Caki2 (cell line): ENCODE results near the gene RMND5B. TPM values are rescaled to one million over a fixed set of nuclear protein-coding genes. Genes with fewer than 3 reads are reported as not detected.
"Not testable (repeated sequence)": the region's sequence is repeated elsewhere in the genome, so short reads cannot be mapped to it uniquely, and the experiment has no call there.

Experiments used
- DNase-seq: peaks from one replicate; pipeline ENCODE4 v3.0.0-alpha.2; 2015; ENCODE audit warnings: low read depth
- in situ Hi-C: cut with HindIII; loops from 2 replicates; pipeline ENCODE4 v1.10.0; 2016; ENCODE audit warnings: low sequenced_read_pairs, low pct_unique_long_range_greater_than_20kb, mixed read lengths
- total RNA-seq: library from RNA; depleted of rRNA; stranded (reverse); fragments of >200 nt; shearing (Covaris generic); gene quantifications from 2 replicates; pipeline ENCODE4 v1.2.3, GENCODE V29; 2014; ENCODE audit warnings: low replicate concordance; rRNA removed

RMND5B gene
- total RNA-seq, 1 experiment from 2014 or later: 63.2 TPM

DNA sequence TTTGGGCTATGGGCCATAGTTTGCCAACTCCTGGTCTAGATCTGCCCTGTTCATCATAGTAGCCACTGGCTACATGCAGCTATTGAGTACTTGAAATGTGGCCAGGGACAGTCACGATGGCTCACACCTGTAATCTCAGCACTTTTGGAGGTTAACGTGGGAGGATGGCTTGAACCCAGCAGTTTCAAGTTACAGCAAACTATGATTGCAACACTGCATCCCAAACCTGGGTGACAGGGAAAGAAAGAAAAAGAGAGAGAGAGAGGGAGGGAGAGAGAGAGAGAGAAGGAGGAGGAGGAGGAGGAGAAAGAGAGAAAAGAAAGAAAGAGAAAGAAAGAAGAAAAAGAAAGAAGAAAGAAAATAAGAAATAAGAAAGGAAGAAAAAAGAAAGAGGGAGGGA is 61.4 kb downstream of the RMND5B start:
- DNase-seq: no peak

GRCh38 chr5:178192787-178193186 is 62.0 kb downstream of the RMND5B start:
- DNase-seq: no peak
- in situ Hi-C loops: no loop called here

More for the DNA sequence above, 61.4 kb downstream of the RMND5B start:
- in situ Hi-C loops: no loop called here

- no peak for DNase-seq
- in situ Hi-C loops: no loop called here
These were observed 62.5 kb downstream of the RMND5B start for GRCh38 chr5:178193251-178193809.

- in situ Hi-C loops: no loop called here
- DNase-seq: no peak
These were observed 63.2 kb downstream of the RMND5B start for GRCh38 chr5:178194026-178194425.

GRCh38 chr5:178196281-178196812 is 65.5 kb downstream of the RMND5B start:
- in situ Hi-C loops: no loop called here

GRCh38 chr5:178196986-178197385 is 66.2 kb downstream of the RMND5B start:
- DNase-seq: no peak
- in situ Hi-C loops: no loop called here

More at GRCh38 chr5:178196281-178196812, 65.5 kb downstream of the RMND5B start:
- DNase-seq: no peak

DNA sequence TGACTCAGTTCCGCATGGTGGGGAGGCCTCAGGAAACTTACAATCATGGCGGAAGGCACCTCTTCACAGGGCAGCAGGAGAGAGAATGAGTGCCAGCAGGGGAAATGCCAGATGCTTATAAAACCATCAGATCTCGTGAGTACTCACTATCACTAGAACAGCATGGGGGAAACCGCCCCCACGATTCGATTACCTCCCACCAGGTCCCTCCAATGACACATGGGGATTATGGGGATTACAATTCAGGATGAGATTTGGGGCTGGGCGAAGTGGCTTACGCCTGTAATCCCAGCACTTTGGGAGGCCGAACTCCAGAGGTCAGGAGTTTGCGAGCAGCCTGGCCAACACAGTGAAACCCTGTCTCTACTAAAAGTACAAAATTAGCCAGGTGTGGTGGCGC is 67.3 kb downstream of the RMND5B start:
- DNase-seq, in situ Hi-C loops: not testable (repeated sequence)

DNA sequence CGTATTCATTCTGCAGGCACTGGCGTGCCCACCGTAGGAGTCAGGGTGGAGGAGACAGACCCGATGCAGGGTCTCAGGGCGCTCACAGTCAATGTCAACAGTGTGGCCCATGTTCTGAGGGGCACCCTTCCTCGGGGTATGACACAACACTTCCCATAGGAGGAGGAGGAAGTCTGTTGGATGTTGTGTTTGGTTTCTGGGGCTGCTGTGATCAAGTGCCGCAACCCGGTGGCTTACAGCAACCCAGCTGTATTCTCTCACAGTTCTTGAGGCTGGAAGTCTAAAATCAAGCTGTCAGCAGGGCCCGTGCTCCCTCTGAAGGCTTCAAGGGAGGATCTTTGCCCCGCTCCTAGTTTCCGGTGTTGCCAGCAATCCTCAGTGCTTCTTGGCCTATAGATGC is 67.9 kb downstream of the RMND5B start:
- in situ Hi-C loops: no loop called here

GRCh38 chr5:178199581-178200434 is 69.0 kb downstream of the RMND5B start:
- no peak for DNase-seq
- in situ Hi-C loops: no loop called here

More for the DNA sequence above, 67.9 kb downstream of the RMND5B start:
- DNase-seq: no peak

Other genes with a start within 250 kb of the RMND5B start
- gene PROP1, start 134.8 kb upstream of the RMND5B start, total RNA-seq: not detected in 2 replicates
- gene N4BP3, start 17.5 kb upstream of the RMND5B start, total RNA-seq: 1.8 and 6.2 TPM in 2 replicates
- gene NHP2, start 22.9 kb downstream of the RMND5B start, total RNA-seq: 225 and 352 TPM in 2 replicates
- not detected in 2 replicates for gene GMCL2, start 56.4 kb downstream of the RMND5B start, total RNA-seq
- 166 and 175 TPM in 2 replicates for gene HNRNPAB, start 73.5 kb downstream of the RMND5B start, total RNA-seq
- 31.0 and 34.8 TPM in 2 replicates for gene PHYKPL, start 101.8 kb downstream of the RMND5B start, total RNA-seq